GM12892 (cell line): ENCODE measurements around the gene CGB5.
A peak's percentile ranks its signal among the peaks of the same experiment; 100 is the strongest.
"Not testable (repeated sequence)": the region's sequence is repeated elsewhere in the genome, so short reads cannot be mapped to it uniquely, and the experiment has no call there.

ENCODE experiments used
- DNase-seq: peaks from one replicate; pipeline ENCODE4 v3.0.0; 2011; ENCODE audit not compliant: insufficient read length
- FAIRE-seq: peaks from 2 replicates; lab custom pipeline; 2011; peaks lifted over from hg19 to GRCh38; lab: Jason Lieb, UNC
- POLR2A ChIP-seq: IDR thresholded peaks from 2 replicates; pipeline ENCODE4 v1.6.1; 2011; ENCODE audit warnings: low read depth, low read length, control low read depth
- POLR2AphosphoS5 ChIP-seq: IDR thresholded peaks from 2 replicates; pipeline ENCODE4 v1.6.1; 2011; ENCODE audit warnings: low read depth, low read length, control low read depth
- TAF1 ChIP-seq: IDR thresholded peaks from 2 replicates; pipeline ENCODE4 v1.6.1; 2011; ENCODE audit warnings: low read depth, mild to moderate bottlenecking, control low read depth, low read length, borderline replicate concordance

CGB5 gene

DNA sequence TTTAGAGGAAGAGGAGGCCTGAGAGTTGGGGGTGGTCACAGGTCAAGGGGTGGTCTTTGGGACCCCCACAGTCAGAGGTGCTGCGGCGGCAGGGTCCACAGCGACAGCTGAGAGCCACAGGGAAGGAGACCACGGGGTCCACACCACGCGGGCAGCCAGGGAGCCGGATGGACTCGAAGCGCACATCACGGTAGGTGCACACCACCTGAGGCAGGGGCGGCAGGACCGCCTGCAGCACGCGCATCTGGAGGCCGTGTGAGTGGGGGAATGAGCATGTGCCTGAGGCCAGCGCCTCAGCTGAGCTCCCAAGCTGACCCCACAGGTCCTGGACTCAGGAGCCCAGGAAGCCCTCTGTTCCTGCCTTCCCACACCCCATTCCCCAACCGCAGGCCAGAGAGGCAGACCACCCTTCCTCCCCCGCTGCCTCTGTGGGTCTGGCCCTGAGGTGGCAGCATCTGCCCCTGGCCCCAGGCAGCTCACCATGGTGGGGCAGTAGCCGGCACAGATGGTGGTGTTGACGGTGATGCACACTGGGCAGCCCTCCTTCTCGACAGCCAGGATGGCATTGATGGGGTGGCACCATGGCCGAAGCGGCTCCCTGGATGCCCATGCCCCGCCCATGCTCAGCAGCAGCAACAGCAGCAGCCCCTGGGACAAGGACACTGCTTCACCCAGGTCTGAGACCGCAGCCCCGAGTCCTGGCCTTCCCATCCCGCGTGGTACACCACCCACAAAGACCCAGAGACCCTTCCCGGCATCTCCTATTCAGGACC lies 27.4 kb upstream of the CGB5 start:
- FAIRE-seq, result no peak
- no peak for DNase-seq
- TF ChIP-seq POLR2A, result no peak
- TF ChIP-seq TAF1, result no peak

DNA sequence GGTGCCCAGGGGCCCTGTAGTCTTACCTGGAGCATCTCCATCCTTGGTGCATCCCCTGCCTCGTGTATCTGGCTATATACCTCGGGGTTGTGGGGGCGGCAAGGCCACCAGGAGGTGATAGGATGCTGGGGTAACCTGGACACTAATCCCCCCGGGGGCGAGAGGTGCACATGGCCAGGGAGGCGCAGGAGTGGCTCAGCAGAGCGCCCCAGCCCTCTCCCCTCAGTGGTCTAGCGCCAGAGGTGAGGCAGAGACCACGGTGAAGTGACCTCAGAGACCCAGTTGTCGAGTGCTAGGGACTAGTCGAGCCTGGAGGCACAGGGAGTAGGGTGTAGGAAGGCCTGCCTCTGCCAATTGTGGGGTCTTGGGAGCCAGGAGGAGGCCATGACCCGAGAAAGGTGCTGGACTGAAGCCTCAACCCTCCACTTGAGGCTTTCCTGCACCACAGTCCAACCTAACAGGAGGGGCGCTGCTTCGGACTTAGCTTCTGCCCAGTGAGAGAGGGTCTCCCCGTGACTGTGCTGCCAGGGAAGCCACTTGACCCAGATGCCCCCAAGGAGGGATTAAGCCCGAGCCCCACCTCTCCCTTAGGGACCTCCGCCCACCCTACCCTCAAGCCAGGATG lies 26.5 kb upstream of the CGB5 start, which contains the start of gene LHB:
Gene LHB, minus strand, starts transcription at position 51 of the 625 bp plus-strand sequence. Its CDS starts 10 bp downstream, at position 41.
- DNase-seq, result no peak
- no peak for FAIRE-seq
- TF ChIP-seq POLR2A, result no peak
- TF ChIP-seq POLR2AphosphoS5, result no peak
- no peak for TF ChIP-seq TAF1

DNA sequence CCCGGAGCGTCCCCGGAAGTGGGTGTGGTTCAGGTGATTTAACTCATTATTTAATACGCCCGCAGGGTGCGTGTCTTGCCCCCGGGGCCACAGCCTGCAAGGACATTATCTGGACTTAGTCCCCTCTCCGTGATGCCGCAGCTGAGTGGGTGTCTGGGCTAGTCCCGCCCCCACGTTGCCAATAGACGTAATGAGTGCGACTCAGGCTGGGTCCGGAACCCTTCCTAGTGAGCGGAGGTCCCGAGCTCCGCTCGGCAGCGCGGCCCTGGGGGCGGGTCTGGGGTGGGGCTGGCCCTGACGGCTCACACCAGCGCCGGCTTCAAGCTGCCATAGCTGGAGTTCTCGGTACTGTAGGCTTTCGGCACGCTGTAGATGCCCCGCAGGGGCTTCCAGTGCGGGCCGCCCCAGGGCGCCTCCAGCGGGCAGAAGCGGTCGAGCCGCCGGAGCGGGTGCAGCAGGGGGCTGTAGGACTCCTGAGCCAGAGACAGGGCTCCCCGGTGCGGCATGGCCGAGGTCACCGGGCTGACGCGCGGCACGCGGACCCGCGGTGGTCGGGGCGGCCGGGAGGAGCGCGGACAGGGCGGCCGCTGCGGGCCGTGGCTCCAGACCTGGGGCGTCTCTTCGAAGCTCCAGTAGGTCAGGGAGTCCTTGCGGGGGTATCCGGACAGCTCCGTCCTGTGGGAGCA lies 25.8 kb upstream of the CGB5 start:
- TF ChIP-seq POLR2AphosphoS5, result no peak
- no peak for TF ChIP-seq POLR2A
- no peak for FAIRE-seq
- peak; percentile 85 for DNase-seq

DNA sequence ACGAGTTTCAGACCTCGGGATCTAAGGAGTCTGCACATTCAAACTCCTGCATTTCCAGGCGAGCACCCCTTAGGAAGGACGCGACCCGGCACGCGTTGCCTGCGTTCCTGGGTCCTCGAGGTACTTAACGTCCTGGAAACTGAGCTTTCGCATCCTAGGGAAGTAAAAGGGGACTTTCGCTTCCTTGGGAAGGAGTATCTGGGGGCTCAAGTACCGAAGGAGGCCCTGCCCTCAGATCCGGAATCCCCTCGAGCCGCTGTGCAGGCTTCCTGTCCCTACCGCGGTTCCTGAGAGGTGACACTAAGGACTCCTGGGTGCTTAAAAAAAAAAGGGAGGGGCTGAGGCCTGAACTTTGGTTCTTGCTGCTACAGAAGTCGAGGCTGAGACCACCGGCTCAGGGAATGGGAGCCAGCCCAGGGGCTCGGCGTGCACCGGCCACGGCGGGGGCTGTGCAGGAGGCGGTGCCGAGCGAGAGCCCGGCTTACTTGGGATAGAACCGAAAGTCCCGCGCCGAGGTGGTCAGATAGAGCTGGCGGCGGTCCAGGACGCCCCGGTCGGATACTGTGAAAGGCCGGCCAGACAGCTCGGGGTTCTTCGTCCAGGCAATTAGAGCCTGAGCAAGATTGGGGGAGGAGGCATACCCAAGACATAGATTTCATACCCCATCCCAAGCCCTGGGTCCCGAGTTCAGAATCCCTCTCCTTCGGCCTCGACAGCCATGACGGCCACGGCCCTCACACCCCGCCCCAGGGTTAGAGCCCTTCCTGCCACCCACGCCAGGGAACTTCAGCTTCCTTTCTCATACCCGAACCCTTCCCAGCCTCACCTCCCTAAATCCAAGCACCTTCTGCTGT lies 25.0 kb upstream of the CGB5 start:
- DNase-seq, result not testable (repeated sequence)
- FAIRE-seq, result peak; percentile 90

DNA sequence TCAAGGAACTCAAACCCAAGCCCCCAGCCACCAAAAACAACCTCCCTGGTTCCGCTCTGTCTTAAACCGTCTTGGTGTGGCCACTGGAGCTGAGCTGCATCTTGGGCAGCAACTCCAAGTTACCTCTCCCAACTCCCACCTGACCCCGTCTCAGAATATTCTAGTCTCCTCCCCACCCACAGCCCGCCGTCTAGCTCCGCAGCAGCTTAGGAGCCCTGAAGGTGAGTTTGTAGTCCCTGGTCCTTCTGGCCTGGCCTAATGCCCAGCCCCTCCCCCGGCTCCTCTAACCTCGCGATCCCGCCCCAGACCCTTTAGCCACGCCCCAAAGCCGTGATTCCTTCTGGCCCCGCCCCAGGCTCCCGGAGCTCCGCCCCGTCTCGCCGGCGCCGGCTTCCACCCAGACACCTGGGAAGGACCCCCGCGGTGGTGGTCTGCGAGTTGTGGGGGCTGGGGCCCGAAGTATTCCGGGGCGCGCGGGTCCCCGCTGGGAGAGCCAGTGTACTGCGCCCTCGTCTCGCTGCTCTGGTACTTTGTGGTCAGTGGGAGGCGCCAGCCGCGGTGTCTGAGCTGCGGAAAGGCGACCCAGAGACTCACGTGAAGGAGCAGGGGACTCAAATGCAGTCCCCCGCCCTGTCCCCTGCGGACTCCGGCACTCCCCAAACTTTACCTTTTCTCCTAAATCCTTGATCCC lies 24.3 kb upstream of the CGB5 start:
- TF ChIP-seq TAF1 (no peak), POLR2A (no peak), POLR2AphosphoS5 (no peak)
- FAIRE-seq (no peak), DNase-seq (peak; percentile 70)

GRCh38 chr19:49020342-49020741 lies 23.3 kb upstream of the CGB5 start:
- TF ChIP-seq POLR2A (no peak), POLR2AphosphoS5 (no peak), TAF1 (no peak)
- DNase-seq (no peak), FAIRE-seq (no peak)

GRCh38 chr19:49020931-49021895 lies 22.4 kb upstream of the CGB5 start:
- TF ChIP-seq POLR2A (no peak), TAF1 (no peak), POLR2AphosphoS5 (no peak)
- DNase-seq (no peak), FAIRE-seq (no peak)

DNA sequence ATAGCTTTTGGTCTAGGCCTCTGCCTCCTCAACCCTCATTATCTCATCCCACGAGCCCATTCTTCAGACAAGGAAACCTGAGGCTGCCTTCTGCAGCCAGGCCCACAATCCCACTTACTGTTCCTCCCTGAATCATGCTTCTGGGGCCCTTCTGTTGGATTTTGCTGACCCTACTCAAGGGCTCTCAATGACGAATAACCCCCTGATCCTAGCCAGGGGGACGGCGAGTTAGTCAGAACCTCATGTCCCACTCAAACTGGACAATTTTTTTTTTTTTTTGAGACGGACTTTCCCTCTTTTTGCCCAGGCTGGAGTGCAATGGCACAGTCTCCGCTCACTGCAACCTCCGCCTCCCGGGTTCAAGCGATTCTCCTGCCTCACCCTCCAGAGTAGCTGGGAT lies 21.5 kb upstream of the CGB5 start:
- FAIRE-seq (no peak), DNase-seq (no peak)
- no peak for TF ChIP-seq POLR2AphosphoS5
- TF ChIP-seq TAF1, result no peak
- TF ChIP-seq POLR2A, result no peak

- not testable (repeated sequence) for FAIRE-seq
These were observed 19.4 kb upstream of the CGB5 start, which contains the start of gene CGB3 for GRCh38 chr19:49024233-49024632. CGB3 (minus strand) TSS chr19:49024333; CDS start chr19:49023971, 362 bp downstream.

DNA sequence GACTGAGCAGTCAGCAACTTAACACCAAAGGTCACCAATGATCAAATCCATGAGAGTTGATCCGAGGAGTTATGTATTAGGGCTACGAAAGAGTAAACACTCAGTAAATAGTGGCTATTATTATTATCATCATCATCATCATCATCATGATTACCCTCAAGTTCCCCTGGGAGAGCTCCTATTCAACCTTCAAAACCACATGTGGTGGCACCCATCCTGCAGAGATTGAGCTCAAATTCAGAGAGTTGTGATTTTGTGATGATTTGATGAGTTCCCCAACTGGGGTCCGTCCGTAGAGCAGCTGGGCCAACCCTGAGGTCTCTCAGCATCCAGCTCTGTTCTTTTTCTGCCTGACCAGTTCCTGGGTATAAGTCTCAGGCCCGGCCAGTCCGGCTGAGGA lies 18.6 kb upstream of the CGB5 start:
- not testable (repeated sequence) for DNase-seq, FAIRE-seq

More at GRCh38 chr19:49024233-49024632, 19.4 kb upstream of the CGB5 start, which contains the start of gene CGB3:
- DNase-seq, result not testable (repeated sequence)

DNA sequence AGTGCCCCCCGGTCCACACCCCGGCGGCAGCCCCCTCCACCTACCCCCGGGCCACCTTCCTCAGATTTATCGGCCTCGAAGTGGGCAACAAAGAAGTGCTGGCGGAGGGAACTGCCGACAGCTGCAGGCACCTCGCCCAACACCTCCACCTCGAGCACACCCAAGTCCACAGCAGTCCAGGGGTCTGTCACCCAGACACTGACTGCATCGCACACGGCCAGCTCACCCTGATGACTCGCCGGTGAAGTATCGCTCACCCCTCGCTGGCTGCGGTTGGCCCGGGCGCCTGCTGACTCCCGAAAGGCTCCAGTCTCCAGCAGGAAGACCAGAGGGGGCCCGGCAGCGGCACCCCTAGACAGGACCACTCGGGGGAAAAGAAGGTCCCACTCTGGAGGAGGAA lies 18.0 kb upstream of the CGB5 start:
- FAIRE-seq, DNase-seq: not testable (repeated sequence)

DNA sequence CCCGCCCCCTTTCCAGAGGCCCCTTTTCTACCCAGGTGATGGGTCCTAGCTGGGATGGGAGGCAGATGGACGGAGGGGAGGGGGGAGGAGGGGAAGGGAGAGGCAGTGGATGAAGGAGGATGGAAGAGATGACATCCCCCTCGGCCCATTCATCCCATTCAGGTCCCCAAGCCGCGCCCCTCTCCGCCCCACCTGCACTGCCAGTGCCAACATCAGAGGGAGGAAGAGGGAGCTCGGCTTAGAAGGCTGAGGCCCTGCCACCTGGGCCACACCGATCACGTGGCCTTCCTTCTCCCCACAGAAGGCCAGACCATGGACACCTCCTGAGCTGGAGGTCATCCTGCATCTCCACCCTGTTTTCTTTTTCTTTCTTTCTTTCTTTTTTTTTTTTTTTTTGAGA lies 15.0 kb upstream of the CGB5 start:
- not testable (repeated sequence) for DNase-seq, FAIRE-seq

- FAIRE-seq, DNase-seq: not testable (repeated sequence)
These were observed 13.9 kb upstream of the CGB5 start for GRCh38 chr19:49029749-49030148.

DNA sequence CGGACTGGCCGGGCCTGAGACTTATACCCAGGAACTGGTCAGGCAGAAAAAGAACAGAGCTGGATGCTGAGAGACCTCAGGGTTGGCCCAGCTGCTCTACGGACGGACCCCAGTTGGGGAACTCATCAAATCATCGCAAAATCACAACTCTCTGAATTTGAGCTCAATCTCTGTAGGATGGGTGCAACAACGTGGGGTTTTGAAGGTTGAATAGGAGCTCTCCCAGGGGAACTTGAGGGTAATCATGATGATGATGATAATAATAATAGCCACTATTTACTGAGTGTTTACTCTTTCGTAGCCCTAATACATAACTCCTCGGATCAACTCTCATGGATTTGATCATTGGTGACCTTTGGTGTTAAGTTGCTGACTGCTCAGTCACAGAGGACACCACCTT lies 13.3 kb upstream of the CGB5 start:
- DNase-seq, FAIRE-seq: not testable (repeated sequence)
